ENCODE measurements around the gene CD63. TPM values are rescaled to one million over a fixed set of nuclear protein-coding genes. Genes with fewer than 3 reads are reported as not detected.

The CD63 gene
- polyA plus RNA-seq, 4 donors: 674 to 736 (median 700) TPM

DNA sequence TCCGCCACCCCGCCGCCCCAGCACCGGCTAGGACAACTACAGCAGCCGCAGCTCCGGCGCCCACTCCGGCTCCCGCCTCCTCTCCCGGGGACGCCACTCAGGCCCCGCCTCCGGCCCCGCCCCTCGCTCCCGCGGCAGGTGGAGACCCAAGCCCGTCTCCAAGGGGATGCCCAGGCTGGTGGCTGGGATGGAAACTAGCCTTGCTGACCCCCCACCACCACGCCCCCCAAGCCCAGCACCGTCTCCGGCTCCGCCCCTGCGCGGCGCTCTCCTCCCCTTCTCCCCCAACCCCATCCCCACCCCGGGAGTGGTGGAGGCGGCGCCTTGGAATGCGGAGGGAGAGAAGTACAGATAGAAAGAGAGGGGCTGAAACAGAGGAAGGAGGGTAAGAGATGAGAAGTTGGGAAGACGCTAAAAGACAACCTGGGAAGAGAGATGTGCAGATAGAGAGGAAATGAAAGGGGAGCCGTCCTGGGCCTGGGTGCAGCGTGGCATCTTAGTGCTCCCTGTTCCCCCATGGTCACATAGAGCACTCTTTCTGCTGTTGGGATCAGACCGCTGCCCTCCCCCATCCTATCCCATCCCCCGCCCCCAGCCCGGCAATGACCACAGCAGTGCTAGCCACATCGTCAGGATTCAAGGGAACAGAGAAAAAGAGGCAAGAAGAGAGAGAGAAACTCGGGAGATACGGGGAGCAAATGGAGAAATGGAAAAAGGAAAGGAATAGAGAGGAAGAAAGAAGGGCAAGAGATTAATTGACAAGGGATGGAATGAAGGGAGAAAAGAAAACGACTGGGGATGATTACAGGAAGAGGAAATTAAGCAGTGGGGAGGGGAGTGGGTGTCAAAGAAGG, 20.7 kb downstream of the CD63 start, which contains the start of gene ITGA7:
Gene ITGA7, minus strand, starts transcription at position 64 of the 854 bp plus-strand sequence. CDS start 222 bp downstream, outside the sequence.
- no peak for DNase-seq (ENCODE audit: low read depth in 4 of 4, low spot score in 3 of 4)

GRCh38 chr12:55707219-55707671, 21.6 kb downstream of the CD63 start:
- no peak for DNase-seq (ENCODE audit: low read depth in 4 of 4, low spot score in 3 of 4)

- no peak for DNase-seq (ENCODE audit: low read depth in 4 of 4, low spot score in 3 of 4)
These were observed 22.1 kb downstream of the CD63 start for GRCh38 chr12:55706568-55707218.

- DNase-seq (ENCODE audit: low read depth in 4 of 4, low spot score in 3 of 4): no peak
These were observed 22.9 kb downstream of the CD63 start for GRCh38 chr12:55705782-55706402.

GRCh38 chr12:55704824-55705718, 23.7 kb downstream of the CD63 start:
- DNase-seq (ENCODE audit: low read depth in 4 of 4, low spot score in 3 of 4): no peak

DNA sequence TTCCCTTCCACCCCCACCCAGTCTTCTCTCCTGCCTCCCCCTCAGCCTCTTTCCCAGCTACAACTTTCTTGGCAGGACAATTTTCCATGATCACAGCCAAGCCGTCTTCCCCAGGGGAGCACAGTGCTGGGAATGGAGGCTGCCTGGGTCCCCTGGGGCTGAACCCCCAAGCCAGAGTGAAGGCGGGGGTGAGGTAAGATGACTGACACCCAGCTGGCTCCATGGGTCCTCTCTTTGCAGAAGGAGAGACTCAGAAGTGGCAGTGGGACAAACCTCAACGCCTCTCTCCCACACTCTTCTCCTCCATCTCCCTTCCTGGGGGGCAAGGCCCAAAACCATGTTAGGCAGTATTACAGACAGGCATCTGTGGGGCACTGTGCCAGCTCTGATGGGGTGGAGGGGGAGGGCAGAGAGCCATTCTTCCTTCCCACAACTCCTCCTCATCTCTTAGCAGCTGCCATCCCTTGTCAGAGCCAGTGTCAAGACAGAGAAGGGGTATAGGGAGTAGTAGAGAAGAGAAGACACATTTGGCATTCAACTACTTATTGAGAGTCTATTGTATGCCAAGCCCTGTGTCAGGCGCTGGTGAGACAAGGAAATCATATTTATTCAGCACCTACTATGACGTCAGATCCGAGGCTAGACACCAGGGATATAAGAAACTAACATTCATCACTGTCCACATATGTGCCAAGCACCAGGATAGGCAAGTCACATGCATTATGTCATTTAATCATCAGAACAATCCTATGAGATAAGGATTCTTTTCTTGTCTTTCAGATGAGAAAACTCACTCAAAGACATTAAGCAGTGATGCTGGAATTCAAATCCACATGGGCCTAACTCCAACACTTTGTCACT, 24.7 kb downstream of the CD63 start:
- no peak for DNase-seq (ENCODE audit: low read depth in 4 of 4, low spot score in 3 of 4)

- DNase-seq (ENCODE audit: low read depth in 4 of 4, low spot score in 3 of 4): no peak
These were observed 25.5 kb downstream of the CD63 start for GRCh38 chr12:55703288-55703687.

- DNase-seq (ENCODE audit: low read depth in 4 of 4, low spot score in 3 of 4): no peak
These were observed 25.9 kb downstream of the CD63 start for GRCh38 chr12:55702861-55703260.

DNA sequence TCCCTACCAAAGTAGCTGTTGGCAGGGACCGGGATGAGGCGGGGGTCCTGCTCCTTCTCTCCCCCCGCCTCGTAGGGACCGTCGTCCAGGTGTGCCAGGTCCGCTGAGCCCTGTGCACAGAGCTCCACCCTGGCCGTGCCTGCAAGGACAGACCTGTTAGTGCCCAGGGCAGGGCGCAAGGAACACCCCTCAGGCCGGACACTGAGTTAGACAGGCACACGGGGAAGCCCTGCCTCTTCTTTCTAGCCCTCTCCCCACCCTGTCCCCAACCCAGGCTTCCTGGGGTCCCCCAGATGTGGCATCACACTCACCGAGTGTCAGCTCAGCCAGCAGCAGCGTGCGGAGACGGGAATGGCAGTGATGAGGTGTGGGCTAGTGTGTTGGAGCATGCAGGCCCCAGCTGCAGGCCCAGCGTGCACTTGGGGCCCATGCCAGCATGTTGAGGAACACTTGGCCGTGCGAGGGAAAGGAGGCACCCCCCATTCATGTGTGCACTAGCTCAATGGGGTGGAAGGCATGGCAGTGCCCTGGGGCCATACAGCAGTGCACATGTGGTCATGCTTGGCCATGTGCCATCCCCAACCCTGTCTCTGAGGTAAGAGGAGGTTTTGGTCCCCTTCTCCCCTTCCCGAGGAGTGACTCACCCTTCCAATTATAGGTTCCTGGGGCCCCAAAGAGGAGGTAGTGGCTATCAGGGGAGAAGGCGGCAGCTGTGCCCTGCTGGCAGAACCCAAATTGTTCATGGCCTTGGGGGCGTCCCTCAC, 28.4 kb downstream of the CD63 start:
- DNase-seq (ENCODE audit: low read depth in 4 of 4, low spot score in 3 of 4): no peak

DNA sequence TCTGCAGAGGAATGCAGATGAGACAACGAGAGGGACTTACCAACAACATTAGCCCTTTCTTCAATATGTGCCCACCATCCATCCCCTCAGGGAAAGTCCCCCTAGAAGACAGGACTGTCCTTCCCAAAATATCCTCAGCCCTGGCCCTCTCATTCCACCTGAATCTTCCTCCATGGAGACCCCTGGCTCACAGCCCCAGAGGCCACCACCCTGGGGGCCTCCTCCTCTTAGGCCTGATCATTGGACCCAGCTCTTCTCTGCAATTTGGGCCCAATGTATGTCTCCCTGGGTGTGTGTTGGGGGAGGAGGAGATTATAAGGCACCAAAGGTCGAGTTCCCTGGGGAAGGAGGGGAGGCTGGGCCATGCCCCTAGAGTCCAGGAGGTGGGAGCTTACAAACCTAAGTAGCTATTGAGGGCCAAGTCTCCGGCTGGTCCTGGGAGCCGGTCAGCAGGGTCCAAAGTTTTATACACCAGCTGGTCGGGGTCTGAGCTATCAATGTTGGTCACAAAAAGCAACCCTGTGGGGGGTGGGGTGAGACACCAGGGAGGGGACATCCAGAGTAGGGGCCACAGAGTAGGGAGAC, 29.2 kb downstream of the CD63 start:
- no peak for DNase-seq (ENCODE audit: low read depth in 4 of 4, low spot score in 3 of 4)

DNA sequence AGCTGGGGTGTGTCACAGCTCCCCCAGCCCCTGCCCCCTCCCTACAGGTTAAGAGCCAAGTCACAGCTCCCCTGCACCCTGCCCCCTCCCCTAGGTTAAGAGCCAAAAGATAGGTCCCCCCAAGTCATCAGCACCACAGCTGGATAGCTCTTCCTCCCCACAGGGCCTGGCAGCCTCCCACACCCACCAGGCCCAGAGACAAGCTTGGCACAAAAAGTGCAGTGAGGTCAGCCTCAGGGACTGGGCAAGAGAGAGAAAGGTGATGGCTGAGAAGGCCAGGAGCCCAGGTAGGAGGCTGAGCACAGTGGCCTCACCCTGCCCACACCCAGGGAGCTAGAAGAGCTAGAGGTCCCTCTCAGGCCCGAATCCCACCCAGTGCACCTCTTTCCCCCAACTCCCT, 29.8 kb downstream of the CD63 start:
- no peak for DNase-seq (ENCODE audit: low read depth in 4 of 4, low spot score in 3 of 4)

DNA sequence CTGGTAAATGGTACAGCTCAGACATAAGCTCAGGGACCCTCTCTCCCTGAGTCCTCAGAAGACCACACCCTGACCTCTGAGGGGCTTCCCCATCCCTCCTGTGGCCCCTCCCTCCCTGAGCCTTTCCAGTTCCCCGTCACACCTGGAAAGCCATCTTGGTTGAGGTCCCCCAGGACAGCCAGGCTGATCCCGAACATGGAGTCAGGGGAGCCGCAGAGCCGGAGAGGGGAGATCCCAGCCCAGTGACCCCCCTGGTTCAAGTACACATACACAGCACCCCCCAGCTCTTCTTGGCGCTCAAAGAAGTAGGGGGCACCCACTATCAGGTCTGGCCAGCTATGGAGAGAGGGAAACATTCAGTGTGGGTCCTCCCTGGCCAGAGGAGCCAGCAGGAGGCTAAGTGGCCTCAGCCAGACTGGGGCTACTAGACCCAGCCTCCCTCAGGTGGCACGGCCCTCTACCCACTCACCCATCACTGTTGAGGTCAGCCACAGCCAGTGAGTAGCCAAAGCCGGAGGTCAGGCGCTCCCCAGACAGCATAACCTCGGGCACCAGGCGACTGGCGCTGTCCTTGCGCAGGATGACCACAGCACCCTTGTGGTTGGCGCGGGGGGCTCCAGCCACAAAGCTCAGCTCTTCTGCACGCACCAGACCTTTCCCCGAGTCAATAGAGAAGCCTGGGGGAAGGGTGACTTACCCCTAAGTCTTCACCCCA, 30.4 kb downstream of the CD63 start:
- no peak for DNase-seq (ENCODE audit: low read depth in 4 of 4, low spot score in 3 of 4)

GRCh38 chr12:55697686-55698085, 31.1 kb downstream of the CD63 start:
- no peak for DNase-seq (ENCODE audit: low read depth in 4 of 4, low spot score in 3 of 4)

- DNase-seq (ENCODE audit: low read depth in 4 of 4, low spot score in 3 of 4): no peak
These were observed 31.9 kb downstream of the CD63 start for GRCh38 chr12:55696796-55697462.

DNA sequence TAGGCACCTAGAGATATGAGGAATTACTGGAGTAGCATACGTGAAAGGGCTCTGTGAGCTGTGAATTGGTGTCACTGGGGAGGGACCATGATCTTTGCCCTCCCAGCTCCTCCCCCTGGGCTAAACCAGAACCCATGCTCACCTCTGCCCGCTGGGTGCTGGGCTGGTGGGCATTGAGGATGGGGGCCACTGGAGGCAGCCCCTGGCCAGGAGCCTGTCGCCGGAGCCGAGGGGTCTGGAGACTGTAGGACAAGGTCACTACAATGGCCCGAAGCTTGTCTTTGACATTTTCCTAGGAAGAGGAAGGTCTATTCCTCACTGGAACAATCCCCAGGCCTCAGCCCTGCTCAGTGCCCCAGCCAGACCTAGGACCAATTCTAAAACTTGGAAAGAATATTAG, 32.7 kb downstream of the CD63 start:
- DNase-seq (ENCODE audit: low read depth in 4 of 4, low spot score in 3 of 4): no peak

- no peak for DNase-seq (ENCODE audit: low read depth in 4 of 4, low spot score in 3 of 4)
These were observed 33.5 kb downstream of the CD63 start for GRCh38 chr12:55695349-55695748.

DNA sequence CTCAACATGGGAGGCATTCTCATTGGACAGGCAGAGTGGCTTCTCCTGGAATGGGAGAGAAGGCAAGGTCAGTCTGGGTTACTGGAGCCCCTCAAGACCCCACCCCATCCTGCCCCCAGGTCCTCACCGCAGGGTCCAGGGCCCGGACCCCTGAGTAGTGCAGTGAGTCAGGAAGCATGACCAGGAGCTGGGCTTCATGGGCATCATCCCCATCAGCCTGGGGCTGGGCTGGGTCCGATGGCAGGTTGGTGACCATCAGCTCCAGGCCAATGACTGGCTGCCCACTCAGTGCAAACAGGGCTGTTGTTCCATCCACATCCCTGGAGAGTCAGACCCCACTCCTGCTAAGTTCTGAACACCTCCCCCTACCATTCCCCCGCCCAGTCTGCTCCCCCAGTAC, 34.2 kb downstream of the CD63 start:
- DNase-seq (ENCODE audit: low read depth in 4 of 4, low spot score in 3 of 4): no peak
